ENCODE data around the gene SLC66A1. TPM values are rescaled to one million over a fixed set of nuclear protein-coding genes. Genes with fewer than 3 reads are reported as not detected.

The SLC66A1 gene
- total RNA-seq, 1 experiment from 2014 or later: 14.1 TPM

- Mint-ChIP-seq H3K36me3 (peaks cover 44% of the 10 kb centered on the region), H3K4me1 (peaks cover 6% of the 10 kb centered on the region), H3K9me3 (no peaks in the 10 kb centered on the region), H3K27me3 (ENCODE audit: low read depth) (peaks cover 6% of the 10 kb centered on the region), H3K4me3 (no peak overlapping the region), H3K27ac (no peak overlapping the region)
- DNase-seq (ENCODE audit: low spot score) (no peak), ATAC-seq (no peak)
- TF ChIP-seq IRF1 (CRISPR knock-in tag; IDR thresholded peaks at IDR 0.05) (no peak), ZNF121 (CRISPR knock-in tag; IDR thresholded peaks at IDR 0.05) (no peak), EMX1 (CRISPR knock-in tag; IDR thresholded peaks at IDR 0.05) (no peak)
- ChIA-PET CTCF (no interaction called here), POLR2A (no interaction called here)
These were observed 5.2 kb upstream of the SLC66A1 start for GRCh38 chr1:19306941-19307340.

- peaks cover 39% of the 10 kb centered on the region for H3K36me3 Mint-ChIP-seq
- ATAC-seq: no peak
- POLR2A ChIA-PET: no interaction called here
- H3K4me1 Mint-ChIP-seq: peaks cover 9% of the 10 kb centered on the region
- DNase-seq (ENCODE audit: low spot score): no peak
- H3K27ac Mint-ChIP-seq: no peak overlapping the region
- peaks cover 6% of the 10 kb centered on the region for H3K27me3 Mint-ChIP-seq (ENCODE audit: low read depth)
- no peak overlapping the region for H3K4me3 Mint-ChIP-seq
- no peak for TF ChIP-seq PRRX2 (CRISPR knock-in tag; IDR thresholded peaks at IDR 0.05)
- CTCF ChIA-PET: no interaction called here
- H3K9me3 Mint-ChIP-seq: no peaks in the 10 kb centered on the region
These were observed 4.2 kb upstream of the SLC66A1 start for GRCh38 chr1:19307794-19308508.

DNA sequence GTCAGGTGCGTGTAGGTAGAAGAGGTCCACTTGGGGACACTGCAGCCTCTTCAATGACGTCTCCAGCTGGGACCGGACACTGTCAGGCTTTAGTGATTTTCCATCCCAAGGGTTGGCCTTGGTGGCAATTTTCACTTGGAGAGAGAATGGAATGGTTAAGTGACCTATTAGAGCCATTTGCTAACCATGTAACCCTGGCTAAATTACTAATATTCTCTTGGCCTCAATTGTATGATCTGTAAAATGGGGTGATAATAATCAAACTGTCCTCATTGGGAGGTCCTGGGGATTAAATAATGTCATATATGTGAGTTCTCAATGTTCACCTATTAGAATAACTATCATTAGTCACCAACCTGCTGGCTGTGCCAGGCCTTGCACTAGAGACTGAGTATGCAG, 3.6 kb upstream of the SLC66A1 start:
- TF ChIP-seq ZNF317 (CRISPR knock-in tag; IDR thresholded peaks at IDR 0.05; ENCODE audit: borderline replicate concordance, low read depth) (no peak), NR3C1 (CRISPR knock-in tag; conservative IDR thresholded peaks at IDR 0.05; ENCODE audit: low read depth) (no peak), EMX1 (CRISPR knock-in tag; IDR thresholded peaks at IDR 0.05) (no peak), PRRX2 (CRISPR knock-in tag; IDR thresholded peaks at IDR 0.05) (no peak), SP1 (CRISPR knock-in tag; conservative IDR thresholded peaks at IDR 0.05) (no peak), ZBTB21 (CRISPR knock-in tag; IDR thresholded peaks at IDR 0.05; ENCODE audit: borderline replicate concordance) (no peak), NR2C2 (CRISPR knock-in tag; IDR thresholded peaks at IDR 0.05) (no peak), TCF7 (CRISPR knock-in tag; IDR thresholded peaks at IDR 0.05; ENCODE audit: low read depth) (no peak), ZMAT4 (CRISPR knock-in tag; IDR thresholded peaks at IDR 0.05) (no peak), ELF4 (CRISPR knock-in tag; IDR thresholded peaks at IDR 0.05; ENCODE audit: low read depth) (no peak), ZNF138 (CRISPR knock-in tag; conservative IDR thresholded peaks at IDR 0.05) (no peak), SOX15 (CRISPR knock-in tag; IDR thresholded peaks at IDR 0.05) (no peak), JAZF1 (CRISPR knock-in tag; IDR thresholded peaks at IDR 0.05) (no peak), AFF4 (CRISPR knock-in tag; IDR thresholded peaks at IDR 0.05; ENCODE audit: borderline replicate concordance) (no peak)
- TF ChIP-seq, protein P1, sequence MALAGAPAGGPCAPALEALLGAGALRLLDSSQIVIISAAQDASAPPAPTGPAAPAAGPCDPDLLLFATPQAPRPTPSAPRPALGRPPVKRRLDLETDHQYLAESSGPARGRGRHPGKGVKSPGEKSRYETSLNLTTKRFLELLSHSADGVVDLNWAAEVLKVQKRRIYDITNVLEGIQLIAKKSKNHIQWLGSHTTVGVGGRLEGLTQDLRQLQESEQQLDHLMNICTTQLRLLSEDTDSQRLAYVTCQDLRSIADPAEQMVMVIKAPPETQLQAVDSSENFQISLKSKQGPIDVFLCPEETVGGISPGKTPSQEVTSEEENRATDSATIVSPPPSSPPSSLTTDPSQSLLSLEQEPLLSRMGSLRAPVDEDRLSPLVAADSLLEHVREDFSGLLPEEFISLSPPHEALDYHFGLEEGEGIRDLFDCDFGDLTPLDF (CRISPR knock-in tag; IDR thresholded peaks at IDR 0.05): no peak
- TF ChIP-seq, protein P2, sequence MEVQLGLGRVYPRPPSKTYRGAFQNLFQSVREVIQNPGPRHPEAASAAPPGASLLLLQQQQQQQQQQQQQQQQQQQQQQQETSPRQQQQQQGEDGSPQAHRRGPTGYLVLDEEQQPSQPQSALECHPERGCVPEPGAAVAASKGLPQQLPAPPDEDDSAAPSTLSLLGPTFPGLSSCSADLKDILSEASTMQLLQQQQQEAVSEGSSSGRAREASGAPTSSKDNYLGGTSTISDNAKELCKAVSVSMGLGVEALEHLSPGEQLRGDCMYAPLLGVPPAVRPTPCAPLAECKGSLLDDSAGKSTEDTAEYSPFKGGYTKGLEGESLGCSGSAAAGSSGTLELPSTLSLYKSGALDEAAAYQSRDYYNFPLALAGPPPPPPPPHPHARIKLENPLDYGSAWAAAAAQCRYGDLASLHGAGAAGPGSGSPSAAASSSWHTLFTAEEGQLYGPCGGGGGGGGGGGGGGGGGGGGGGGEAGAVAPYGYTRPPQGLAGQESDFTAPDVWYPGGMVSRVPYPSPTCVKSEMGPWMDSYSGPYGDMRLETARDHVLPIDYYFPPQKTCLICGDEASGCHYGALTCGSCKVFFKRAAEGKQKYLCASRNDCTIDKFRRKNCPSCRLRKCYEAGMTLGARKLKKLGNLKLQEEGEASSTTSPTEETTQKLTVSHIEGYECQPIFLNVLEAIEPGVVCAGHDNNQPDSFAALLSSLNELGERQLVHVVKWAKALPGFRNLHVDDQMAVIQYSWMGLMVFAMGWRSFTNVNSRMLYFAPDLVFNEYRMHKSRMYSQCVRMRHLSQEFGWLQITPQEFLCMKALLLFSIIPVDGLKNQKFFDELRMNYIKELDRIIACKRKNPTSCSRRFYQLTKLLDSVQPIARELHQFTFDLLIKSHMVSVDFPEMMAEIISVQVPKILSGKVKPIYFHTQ (CRISPR knock-in tag; IDR thresholded peaks at IDR 0.05): no peak
- TF ChIP-seq, protein P3, sequence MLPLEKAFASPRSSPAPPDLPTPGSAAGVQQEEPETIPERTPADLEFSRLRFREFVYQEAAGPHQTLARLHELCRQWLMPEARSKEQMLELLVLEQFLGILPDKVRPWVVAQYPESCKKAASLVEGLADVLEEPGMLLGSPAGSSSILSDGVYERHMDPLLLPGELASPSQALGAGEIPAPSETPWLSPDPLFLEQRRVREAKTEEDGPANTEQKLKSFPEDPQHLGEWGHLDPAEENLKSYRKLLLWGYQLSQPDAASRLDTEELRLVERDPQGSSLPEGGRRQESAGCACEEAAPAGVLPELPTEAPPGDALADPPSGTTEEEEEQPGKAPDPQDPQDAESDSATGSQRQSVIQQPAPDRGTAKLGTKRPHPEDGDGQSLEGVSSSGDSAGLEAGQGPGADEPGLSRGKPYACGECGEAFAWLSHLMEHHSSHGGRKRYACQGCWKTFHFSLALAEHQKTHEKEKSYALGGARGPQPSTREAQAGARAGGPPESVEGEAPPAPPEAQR (CRISPR knock-in tag; IDR thresholded peaks at IDR 0.05): no peak
- ChIA-PET POLR2A (no interaction called here), CTCF (no interaction called here)
- DNase-seq (ENCODE audit: low spot score): no peak
- Mint-ChIP-seq H3K9me3 (no peaks in the 10 kb centered on the region), H3K4me1 (peaks cover 13% of the 10 kb centered on the region), H3K27me3 (ENCODE audit: low read depth) (peaks cover 6% of the 10 kb centered on the region), H3K4me3 (no peak overlapping the region), H3K36me3 (peaks cover 35% of the 10 kb centered on the region), H3K27ac (no peak overlapping the region)
- no peak for ATAC-seq

Measured in WTC11 (cell line).